DMS114 treated with DMSO at 0.1 percent for 48 hours (cell line): ENCODE data around the gene KRTAP5-6.
"Not testable (repeated sequence)": the region's sequence is repeated elsewhere in the genome, so short reads cannot be mapped to it uniquely, and the experiment has no call there.

Experiments used
- DNase-seq: peaks from one replicate; lab custom pipeline; 2025; ENCODE audit not compliant: unreplicated experiment; lab: John Stamatoyannopoulos, UW

The KRTAP5-6 gene

DNA sequence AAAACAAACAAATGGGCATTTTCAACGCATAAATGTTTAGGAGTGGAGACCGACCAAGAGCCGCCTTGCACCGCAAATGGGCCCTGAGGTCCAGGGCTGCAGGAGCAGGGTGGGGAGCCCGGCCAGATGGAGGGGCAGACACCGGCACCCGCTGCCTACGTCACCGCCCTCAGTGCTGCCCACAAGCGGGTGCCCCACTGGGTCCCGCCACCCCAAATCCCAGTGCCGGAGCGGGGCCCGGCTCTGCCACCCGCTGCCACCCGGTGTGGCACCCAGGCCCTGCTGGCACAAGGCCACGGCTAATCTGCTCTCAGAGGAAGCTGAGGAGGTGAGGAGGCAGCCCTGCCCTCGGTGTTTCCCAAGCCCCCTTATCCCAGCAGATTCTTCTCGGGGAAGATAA, 13.8 kb upstream of the KRTAP5-6 start:
- not testable (repeated sequence) for DNase-seq

DNA sequence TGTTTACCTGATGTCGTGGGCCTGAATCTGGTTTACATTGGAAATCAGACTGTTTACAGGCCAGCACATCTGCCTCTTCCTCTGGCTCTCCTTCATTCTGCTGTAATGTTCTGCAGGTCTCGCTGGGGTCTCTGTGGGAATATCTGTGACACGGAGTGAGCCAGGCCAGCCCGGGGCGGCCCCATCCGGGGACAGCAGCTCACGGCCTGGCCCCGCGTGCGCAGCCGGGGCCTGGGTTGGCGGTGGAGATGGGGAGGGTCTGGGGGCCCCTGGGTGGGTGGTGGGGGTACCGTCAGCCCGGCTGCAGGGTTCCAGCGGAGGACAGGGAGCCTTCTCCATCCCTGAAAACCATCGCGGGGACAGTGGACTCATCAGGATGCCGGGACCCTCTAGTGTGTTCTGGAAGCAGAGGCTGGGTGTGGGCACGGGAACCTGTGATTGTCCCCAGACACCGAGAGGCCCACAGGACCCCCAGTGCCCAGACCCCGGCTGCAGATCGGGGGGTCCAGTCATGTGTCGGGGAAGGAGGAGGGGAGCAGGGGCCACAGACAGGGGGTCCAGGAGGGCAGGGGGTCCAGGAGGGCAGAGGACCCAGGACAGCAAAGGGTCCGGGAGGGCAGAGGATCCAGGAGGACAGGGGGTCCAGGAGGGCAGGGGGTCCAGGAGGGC, 13.0 kb upstream of the KRTAP5-6 start:
- DNase-seq: not testable (repeated sequence)

DNA sequence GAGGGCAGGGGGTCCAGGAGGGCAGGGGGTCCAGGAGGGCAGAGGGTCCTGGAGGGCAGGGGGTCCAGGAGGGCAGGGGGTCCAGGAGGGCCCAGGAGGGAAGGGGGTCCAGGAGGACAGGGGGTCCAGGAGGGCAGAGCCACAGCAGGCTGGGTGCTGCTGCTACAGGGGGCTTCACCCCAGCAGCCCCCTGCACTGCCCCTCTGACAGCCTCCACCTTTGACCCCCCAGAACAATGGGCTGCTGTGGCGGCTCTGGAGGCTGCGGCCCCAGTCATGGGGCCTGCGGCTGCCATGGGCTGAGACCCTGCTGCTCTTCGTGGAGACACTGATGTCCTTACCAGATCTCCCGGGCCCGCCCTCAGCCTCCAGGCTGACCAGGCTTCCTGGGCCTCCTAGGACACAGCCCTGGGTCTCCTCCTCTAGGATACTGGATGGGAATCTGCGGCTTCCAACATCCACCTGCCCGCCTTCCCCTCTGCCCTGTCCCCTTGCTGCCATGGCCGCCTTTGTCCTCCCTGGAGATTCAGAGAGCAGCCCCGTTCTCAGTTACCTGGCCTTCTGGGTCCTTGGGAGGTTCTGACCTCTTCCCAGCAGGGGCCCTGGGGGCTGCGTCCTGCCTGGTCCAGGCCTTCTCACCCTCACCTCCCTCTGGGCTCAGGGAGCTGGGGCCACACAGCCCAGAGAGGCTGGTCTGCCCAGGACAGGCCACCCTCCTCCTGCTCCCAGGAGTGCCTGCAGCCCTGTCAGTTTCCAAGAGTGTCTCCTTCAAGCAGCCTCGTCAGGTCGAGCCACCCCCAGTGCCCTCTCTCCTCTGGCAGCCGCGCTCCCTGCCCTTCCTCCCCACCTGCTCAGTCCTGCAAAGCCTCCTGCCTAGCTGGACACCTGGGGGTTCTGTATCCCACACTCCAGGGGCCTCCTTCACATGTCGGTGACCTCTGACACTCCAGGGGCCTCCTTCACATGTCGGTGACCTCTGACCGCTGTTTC, 11.8 kb upstream of the KRTAP5-6 start:
- not testable (repeated sequence) for DNase-seq

DNA sequence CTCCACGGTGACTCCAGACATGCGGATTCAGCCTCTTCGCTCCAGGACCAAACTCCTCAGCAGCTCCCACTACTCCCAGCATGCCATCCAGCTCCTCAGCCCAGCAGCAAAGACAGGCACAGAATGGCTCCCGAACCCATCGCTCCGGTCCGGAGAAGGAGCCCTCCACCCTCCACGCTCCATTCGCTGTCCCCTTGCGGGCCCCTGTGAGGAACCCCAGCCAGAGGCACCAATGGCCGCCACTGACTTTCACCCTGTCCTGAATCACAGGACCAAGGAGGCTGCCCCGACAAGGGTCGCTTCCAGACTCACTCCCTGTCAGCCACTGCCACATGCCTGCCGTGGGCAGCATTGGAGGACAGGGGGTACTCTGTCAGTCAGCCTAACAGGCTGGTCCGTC, 10.8 kb upstream of the KRTAP5-6 start:
- DNase-seq: not testable (repeated sequence)

DNA sequence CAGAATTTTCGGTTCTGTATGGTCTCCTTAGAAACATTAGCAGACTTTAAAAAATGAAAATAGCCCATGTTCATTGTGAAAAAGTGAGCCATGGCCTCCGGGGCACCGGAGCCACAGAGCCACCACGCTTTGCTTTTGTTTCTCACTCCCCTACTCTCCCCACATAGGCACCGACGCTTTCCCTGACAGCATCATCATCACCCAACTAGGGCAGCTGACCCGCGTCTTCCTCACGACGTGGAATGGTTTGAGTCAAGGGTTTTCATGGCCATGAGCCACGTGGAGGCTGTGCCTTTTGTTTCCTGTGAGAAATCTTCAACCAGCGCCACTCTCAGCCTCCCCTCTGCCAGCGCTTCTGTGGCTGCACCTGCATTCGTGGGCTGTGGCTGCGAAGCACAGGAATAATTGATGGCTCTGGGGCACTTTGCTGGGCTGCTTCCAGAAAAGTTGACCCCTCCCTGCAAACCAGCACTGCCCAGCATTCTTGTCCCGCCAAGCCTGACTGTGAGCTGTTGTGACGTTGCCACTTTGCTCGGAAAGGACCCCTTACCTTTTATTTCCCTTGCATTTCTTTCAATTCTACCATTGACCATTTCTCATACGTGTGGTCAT, 8.6 kb upstream of the KRTAP5-6 start:
- not testable (repeated sequence) for DNase-seq

DNA sequence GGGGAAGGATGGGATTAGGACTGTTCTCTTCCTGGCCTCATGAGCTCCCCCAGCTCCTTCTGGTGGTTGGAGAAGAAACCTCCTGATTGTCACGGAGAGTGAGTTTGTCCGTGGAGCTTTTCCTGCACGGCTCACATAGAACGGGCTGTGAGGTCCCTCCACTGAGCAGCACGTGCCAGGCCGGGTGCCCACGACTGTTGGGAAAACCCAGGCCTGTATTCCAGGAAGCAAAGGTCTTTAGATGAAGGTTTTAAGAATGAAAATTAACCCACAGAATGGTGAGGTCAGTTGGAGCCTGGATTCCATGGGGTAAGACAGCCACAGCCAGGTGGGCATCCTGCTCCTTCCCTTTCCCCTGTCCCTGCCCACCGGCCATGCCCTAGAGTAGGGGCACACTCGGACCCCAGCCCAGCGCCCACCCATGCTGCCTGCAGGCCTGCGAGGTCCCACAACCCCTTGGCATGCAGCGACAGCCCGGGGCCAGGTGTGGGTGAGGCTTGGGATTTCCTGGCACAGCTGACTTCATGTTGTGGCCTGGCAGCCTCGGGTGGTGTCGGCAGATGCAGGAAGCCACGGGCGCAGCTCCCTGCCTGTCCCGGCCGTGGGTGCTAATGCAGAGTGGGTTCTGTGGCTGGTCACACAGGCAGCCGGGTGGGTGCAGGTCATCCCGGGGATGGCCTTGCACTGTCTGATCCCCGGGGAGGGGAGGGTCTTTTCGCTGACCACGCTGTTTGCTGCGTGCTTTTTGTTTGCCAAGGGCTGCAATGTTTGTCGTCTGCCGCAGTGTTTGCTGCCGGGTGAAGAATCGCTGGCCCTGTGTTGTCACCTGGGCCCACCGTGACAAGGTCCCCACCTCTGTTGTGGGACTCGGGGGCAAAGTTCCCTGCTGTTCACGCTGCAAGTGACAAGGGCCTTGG, 7.5 kb upstream of the KRTAP5-6 start:
- not testable (repeated sequence) for DNase-seq

DNA sequence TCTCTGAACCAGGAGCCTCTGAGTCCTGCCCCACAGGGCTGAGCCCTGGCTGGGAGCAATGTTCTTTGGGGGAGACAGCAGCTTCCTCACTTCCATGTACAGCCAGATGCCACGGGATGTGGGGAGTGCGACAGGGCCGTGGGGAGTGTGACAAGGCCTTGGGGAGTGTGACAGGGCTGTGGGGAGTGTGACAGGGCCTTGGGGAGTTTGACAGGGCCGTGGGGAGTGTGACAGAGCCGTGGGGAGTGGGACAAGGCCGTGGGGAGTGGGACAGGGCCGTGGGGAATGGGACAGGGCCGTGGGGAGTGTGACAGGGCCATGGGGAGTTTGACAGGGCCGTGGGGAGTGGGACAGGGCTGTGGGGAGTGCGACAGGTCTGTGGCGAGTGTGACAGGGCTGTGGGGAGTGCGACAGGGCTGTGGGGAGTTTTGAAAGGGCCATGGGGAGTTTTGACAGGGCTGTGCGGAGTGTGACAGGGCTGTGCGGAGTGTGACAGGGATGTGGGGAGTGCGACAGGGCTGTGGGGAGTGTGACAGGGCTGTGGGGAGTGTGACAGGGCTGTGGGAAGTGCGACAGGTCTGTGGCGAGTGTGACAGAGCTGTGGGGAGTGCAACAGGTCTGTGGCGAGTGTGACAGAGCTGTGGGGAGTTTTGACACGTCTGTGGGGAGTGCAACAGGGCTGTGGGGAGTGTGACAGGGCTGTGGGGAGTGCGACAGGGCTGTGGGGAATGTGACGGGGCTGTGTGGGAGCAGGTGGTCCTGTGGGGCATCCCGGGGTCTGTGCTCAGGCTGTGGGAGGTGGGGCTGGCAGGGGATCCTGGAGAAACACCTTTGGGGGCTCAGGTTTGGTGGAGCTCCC, 6.6 kb upstream of the KRTAP5-6 start:
- DNase-seq: no peak

DNA sequence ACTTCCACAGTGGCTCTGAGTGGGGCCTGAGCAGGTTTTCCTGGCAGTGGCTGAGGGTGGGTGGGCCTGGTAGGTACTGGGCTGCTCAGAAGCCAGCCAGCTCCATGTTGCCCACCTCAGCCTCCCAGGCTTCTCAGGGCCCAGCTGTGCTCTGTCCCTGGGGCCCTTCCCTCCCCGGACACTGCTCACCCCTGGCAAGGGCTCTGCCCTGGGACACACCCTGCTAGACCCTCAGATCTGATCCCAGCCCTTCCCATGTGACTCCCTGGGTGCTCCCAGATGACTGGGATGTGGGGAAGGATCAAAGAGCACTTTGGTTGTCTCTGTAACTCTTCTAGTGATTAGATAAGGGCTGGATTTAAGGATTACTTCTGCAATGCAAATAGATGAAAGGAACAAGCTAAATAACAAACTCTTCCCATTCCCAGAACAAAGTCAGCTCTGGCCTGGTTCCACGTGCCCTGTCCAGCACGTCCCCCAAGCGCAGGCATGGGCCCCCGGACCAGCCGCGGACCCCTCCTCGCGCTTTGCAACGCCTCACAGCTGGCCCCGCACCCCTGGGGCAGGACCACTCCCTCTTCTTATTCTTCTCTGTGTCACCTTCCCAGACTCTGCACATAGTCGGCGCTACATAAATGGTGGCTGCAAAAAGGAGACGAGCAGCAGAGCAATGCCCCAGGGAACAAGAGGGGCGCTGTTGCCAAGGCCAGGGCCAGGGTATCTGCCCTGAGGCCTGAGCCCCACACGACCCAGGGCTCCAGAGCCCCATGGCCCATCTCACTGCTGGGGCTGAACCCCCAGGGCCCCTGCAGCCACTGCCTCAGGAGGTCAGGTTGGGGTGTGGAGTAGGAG, 5.7 kb upstream of the KRTAP5-6 start:
- DNase-seq: no peak

DNA sequence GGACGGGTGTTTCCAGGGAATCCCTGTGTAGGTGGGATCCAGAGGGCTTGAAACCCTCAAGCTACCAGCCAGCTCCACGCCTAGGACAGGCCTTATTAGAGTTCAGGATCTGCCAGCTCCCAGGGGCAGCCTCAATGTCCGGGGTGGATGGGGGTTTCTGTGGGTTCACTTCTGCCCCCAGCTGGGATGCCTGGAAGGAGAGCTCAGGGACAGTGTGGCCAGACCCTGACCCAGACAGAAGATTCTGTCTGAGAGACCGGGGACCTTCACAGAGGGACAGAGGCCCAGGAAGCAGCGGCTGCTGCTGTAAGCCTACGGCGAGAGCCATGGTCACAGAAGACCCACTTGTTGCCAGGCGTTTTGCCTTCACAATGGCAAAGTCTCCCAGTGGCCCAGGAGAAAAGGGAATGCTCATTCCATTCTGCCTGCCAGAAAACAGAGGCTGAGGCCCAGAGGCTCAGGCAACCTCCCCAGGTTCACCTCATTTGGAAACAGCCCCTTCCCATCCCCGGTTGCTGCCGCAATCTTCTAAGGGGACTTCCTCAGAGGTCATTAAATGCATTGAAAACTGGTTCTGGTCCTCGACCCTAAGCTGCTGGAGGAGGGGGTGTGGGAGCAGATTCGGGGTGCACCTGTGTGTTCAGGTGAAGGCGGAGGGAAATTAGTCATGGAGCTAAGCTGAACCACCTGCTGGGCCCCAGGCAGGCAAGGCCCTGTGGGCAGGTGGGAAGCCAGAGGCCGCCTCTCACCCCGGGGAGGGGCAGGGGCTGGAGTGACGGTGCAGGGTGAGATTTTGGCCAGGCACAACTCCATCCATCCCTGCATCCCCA, 4.9 kb upstream of the KRTAP5-6 start:
- DNase-seq: no peak

DNA sequence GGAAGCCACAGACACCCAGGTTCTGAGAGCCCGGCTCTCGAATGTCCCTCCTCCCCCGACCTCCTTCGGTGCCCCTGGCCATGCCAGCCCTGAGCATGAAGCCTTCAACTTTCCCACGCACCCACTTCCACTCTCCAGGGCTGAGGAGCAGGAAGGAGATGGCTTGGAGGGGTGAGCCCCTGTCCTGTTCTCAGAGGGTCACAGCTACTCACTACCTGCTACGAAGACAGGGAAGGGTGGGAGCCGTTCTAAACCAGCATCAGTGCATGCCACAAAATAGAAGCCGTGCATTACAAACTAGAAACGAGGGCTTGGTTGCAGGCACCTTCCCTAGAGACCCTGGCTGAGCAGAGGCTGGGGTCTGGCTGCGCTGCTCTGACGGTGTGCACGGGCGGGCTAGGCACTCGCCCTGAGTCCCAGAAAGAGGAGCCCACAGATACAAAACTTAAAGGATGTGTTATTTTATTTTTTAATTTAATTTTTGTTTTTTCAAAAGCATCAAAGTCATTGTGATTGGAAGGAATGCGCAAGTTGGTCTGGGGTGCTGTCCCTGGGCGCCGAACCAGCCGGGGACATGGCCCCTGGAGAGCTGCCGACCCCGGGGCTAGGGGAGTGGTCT, 4.2 kb upstream of the KRTAP5-6 start:
- DNase-seq: no peak

DNA sequence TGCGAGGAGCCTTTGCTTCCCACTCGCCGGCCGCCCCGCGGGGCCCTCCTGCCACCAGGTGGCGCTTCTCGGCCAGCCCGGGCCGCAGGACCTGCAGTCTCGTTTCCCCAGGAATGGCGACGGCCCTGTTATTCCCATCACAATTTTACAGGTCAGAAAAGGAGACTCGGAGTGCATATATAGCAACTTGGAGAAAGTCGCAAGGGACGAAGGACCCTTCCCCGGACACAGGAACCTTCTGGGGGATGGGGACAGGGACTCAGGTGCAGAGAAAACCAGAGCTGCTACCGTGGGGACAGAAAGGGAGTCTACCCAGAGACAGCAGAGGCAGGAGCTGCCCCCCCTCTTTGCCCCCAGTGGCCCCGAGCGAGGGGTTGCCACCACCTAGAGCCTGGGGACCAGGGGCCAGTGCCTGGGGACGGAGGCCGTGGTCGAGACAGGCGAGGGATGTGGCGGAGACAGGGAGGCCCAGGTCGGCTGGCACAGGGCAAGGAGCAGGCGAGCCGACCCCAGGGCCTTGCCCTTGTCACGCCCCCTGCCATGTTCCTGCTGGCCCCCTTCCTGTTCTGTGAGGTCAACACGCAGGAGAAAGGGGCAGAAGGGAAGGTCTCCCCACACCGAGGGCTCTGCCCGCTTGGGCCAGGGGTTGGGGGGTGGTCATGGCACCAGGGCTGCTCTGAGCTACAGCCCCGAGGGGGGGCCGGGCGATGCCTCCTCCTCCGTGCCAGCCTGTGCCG, 3.5 kb upstream of the KRTAP5-6 start:
- peak; percentile 35 for DNase-seq

DNA sequence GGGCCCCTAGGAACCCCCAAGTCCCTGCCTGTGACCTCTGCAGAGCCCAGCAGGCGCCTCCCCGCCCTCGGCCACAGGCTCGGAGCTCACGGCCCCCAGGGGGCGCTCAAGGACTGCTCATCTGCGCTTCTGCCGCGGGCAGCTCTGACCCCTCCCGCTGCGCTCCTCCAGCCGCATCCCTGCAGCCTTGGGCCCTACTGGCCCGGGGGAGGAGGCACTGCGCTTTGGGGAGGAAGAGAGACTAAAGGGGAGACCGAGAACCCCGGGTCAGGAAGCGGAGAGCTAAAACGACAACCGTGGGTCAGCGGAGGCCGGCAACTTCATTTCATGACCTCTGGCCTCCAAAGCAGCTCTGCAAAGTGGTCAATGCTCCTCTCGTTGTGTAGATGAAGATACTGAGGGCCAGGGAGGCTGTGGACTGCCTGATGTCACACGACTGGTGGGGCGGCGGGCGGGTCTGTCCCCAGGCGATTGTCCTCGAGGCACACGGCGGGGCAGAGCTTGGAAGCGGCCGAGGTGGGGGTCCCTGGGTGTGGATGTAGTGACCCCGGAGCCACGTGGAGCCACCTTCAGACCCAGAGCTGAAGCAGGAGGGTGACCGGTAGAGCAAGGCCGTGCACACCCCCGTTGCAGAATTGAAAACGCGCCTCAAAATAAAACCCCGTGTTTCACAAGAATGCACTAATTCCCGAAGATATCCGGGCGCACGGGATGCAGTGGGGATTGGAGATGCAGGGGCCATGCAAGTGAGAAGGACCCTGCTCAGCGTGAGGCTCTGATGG, 2.7 kb upstream of the KRTAP5-6 start:
- DNase-seq: peak; percentile 26

DNA sequence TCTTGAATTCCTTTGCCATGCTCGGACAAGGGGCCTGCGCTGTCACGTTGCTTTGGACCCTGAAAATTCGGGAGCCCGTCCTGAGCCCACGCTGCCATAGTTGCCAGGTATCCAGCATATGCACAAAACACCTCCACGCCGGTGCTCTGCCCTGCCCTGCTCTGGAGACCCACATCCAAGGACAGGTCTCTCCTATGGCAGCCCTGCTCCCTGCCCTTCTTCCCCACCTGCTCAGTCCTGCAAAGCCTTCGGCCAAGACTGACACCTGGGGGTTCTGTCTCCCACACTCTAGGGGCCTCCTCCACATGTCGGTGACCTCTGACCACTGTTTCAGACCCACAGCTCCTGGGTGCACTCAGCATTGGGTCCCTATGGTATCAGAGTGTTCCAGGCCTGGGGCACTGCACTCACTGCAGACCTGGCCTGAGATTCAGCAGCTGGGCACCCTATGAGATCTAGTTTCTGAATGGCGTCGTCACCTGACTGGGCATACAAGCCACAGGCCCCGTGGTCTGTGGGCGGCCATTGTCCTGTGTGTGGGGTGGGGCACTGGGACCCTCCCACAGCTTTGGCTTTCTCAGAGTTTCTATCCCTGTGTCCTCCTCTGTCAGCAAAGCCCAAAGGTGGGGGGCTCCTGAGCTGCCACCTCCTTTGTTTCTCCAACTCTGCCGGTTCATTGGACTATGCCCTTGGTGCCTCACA, 2.0 kb upstream of the KRTAP5-6 start:
- DNase-seq: no peak

DNA sequence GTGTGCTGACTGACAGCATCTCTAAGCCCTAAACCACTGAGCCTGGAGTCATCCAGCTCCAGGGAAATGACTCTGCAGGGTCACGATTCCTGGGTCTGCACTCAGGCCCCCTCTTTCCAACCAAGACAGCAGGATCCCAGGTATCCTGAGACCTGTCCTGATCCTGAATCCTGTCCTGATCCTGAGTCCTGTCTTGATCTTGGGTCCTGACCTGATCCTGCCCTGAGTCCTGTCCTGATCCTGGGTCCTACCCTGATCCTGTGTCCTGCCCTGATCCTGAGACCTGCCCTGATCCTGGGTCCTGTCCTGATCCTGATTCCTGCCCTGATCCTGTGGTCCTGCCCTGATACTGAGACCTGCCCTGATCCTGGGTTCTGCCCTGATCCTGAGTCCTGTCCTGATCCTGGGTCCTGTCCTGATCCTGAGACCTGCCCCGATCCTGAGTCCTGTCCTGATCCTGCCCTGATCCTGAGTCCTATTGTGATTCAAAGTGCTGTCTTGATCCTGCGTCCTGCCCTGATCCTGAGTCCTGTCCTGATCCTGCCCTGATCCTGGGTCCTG, 1.4 kb upstream of the KRTAP5-6 start:
- DNase-seq: no peak

DNA sequence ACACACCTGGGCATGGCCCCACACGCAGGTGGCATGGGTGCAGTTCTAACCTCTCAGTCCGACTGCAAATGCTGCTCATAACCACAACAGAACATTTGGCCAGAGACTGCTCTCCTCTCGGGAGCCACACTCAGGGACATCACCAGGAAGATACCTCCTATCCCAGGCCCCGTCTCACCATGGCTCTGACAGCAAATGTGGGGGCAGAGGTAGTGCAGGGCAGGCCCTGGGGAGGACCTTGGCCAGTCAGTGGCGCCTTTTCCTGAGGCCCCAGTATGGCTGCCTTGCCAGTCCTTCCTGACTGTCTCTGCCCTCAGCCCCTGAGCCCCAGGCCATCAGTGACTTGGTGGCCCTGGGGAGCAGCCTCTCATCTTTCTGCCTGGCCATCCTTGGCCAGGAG, 2.8 kb downstream of the KRTAP5-6 start:
- DNase-seq: no peak
